GM19395 (cell line): Measurements from ENCODE around the gene ADGRG7.
"Not testable (repeated sequence)": the region's sequence is repeated elsewhere in the genome, so short reads cannot be mapped to it uniquely, and the experiment has no call there.

Source experiments
- ATAC-seq: cut with Tn5 transposase; IDR thresholded peaks from one replicate; pipeline ENCODE4 v1.9.1; 2021; ENCODE audit warnings: mild to moderate bottlenecking, moderate library complexity; ENCODE audit not compliant: unreplicated experiment

The ADGRG7 gene, protein sequence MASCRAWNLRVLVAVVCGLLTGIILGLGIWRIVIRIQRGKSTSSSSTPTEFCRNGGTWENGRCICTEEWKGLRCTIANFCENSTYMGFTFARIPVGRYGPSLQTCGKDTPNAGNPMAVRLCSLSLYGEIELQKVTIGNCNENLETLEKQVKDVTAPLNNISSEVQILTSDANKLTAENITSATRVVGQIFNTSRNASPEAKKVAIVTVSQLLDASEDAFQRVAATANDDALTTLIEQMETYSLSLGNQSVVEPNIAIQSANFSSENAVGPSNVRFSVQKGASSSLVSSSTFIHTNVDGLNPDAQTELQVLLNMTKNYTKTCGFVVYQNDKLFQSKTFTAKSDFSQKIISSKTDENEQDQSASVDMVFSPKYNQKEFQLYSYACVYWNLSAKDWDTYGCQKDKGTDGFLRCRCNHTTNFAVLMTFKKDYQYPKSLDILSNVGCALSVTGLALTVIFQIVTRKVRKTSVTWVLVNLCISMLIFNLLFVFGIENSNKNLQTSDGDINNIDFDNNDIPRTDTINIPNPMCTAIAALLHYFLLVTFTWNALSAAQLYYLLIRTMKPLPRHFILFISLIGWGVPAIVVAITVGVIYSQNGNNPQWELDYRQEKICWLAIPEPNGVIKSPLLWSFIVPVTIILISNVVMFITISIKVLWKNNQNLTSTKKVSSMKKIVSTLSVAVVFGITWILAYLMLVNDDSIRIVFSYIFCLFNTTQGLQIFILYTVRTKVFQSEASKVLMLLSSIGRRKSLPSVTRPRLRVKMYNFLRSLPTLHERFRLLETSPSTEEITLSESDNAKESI

DNA sequence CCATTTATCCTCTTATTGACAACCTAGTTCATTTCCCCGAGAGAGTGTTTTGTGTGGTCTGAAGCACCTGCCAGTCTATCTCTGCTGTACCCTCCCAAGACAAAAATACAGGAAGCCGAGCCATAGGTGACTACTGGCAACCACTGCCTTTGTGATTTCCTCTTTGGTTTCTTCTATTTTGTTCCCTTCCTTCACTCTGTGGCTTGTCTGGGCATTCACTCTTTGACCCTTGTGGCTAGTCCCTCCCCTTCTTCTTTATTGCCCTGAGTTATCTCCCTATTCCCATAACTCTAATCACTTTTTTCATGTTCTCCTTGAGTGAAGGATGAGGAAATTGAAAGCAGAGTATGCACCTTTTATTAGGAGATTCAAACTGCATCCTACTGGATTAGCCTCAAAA, at the start of gene ADGRG7:
Gene ADGRG7, plus strand, starts transcription at position 297 of the 400 bp plus-strand sequence. CDS start 256 bp downstream, outside the sequence.
- ATAC-seq, result no peak

DNA sequence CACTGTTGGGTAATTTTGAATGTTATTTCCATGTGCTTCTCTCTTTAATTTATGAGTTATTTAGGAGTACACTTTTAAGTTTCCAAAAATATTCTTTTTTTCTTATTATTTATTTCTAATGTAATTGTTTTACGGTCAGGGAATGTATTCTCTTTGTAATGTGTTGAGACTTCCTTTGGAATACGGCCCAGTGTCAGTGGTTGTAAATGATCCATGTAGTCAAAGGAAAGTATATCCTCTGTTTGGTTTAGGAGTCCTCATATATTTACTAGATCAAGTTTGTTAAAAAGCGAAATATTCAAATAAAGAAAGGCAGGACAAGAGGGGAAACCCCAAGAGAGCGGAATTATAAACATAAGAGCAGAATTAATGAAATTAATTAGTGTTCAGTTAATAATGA, 49.0 kb upstream of the ADGRG7 start:
- ATAC-seq, result no peak

DNA sequence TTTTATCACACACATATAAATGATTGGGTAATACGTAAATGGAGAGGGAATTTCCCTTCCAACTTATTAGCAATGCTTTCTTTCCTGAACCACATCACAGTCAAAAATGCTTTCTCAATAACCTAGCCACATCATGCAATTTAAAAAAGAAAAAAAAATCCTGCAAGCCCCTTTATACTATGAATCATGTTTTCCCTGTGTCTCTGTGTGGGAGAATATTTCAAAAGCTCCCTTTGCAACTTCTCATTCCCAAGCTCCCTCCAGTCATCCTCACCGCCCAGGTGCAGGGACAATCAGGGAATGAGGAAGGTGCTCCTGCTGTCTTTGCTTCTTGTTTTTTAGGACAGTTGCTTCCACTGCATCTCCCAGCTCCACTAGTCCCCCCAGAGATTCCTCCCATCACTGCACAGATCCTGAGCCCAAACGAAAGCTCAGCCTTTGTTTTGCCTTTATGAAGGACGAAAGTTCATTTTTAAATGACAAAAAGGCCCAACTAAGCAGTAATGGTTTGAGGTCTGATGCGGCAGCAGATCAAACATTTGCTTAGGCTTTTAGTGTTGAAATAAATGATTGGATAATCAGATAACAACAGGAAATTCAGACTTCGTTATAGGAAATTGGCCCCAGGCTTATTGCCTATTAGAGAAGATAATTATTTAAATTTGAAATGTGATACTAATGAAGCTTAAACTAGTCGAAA, 47.8 kb upstream of the ADGRG7 start:
- ATAC-seq, result no peak

DNA sequence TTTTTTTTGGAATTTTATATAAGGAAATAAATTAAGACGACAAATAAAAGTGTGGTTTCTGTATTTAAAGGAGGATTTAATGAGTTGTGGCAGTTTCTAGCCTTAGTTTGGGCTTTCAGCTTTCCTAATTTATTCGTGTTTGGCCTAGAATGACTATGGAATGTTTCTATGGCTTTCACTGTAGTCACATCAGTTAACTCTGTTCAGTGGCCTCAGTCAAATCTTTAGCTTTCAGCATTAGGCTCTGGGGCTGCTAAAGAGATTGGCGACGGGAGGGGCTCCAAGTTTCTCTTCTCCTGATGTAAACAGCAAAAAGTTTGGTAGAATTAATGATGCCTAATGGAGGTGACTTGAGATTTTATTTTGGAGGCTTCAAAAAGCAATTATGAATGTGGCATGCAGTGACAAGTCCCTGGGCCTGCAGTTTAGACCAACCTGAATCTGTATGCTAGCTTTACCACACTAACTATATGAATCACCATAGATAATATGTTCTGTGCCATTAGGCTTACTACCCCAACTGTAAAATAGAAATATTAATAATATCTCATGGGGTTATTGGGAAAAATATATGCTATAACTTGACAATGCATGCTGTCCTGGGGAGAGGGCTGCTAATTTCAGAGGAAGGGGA, 47.1 kb upstream of the ADGRG7 start:
- no peak for ATAC-seq

DNA sequence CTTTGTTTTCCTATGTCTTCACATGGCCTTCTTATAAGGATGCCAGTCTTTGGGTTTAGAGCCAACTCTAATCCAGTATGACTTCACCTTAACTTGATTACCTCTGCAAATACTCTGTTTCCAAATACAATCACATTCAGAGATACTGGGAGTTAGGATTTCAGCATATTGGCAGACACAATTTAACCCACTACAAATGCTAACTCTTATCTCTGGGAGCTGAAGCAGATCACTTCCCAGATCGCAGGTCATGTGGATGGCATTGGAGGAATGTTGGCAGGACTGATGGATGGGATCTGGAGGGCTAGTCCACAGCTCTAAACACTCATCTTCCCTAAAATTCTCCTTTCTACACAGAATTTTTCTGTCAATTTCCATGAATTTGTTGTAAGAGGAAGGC, 46.2 kb upstream of the ADGRG7 start:
- ATAC-seq, result no peak

DNA sequence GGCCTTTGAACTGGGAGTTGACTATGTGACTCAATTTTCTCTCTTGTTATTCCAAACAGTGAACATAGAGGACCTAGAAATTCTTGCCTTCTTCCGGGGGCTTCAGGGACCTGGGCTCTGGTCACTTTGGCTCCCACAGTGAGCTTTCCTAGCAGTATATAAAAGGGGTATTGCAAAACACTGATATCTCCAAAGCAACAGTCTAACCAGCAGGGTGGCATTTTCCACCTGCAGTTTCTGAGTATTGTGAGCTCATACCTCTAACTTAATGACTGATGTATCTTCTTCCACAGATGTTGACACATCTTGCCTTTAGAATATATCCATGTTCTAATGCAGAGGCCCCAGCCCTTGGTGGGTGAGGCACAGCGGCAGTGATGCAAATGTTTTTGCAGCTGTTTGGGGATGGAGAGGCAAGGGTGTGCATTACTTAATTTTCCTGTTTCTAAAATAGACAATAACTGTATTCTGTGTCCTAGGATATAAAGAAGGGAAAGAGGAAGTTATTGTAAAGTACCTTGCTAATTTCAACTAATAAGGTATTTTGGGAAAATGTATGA, 45.7 kb upstream of the ADGRG7 start:
- ATAC-seq, result no peak

DNA sequence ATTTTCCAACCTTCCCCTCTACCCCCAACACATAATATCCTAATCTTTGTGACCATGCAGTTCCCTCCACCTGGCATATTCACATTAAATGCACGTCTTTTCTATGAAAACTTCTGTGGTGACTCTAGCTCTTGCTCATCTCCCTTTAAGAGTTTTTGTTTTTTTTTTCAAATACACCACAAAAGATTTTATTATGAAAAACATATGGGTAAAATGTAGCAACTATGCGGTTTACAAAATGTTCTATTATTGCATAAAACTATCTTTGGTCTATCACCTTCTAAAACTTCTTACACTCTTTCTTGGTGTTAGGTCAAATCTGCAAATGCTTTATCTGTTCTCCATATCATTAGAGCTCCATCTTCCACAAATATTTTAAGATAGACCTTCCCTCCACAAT, 38.6 kb upstream of the ADGRG7 start:
- ATAC-seq, result no peak

DNA sequence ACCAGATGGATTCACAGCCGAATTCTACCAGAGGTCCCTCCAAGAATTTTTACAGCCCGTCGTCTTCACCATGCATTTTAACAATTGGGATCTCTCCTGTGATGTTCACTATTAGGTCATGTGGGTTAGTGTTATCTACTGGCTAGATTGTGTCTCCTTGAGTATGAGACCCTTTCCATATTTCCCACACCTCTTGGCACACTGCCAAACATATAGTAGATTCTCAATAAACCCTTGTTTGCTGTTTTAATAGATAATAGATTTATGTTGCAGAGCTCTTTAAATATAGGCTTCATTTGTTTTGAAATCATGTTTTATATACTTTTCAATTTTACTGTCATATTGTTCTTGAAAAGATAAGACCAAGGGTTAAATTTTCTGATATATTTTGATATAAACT, 34.9 kb upstream of the ADGRG7 start:
- no peak for ATAC-seq

DNA sequence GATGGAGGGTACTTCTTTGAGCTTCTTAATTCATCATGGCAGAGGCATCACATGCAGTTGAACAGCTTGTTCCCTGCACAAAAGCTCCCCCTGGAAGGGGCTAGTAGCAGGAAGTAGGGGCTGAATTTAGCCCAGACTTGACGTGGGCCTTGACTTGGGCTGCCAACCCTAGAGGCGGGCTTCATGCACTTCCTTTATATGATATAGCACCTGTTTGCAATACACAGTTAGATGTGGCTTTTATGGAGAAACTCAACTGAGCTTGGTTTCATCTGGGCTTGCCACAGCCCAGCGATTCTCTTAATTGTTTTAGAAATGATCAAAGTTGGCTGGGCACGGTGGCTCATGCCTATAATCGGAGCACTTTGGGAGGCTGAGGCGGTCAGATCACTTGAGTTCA, 33.7 kb upstream of the ADGRG7 start:
- ATAC-seq, result no peak

DNA sequence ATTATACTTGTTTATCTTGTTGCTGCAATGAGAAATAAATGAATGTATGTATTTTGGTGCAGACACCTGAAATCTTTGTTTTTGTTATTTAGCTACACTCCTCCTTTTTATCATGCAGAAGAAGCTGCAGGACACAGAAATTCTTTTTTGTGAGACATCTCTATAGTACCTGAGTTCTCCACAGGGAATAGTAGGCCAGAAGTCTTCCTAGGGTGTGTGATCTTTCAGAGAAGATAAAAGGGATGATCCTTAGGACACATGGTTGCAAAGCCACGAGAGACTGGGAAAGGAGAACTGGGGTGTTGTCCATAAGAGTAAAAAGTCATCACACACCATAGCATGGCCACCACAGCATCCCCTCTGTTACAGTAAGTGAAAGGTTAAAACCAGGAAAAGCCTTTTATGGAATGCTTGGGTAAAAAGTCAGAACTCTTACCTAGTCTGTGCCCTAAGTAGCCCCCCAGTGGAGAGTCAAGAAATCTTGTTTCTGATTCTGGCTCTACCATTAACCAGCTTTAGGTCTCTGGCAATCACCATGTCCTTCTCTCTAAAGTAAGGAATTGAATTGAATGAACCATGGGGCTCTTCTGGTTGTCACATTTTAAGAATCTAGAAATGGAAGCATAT, 31.9 kb upstream of the ADGRG7 start:
- ATAC-seq, result no peak

DNA sequence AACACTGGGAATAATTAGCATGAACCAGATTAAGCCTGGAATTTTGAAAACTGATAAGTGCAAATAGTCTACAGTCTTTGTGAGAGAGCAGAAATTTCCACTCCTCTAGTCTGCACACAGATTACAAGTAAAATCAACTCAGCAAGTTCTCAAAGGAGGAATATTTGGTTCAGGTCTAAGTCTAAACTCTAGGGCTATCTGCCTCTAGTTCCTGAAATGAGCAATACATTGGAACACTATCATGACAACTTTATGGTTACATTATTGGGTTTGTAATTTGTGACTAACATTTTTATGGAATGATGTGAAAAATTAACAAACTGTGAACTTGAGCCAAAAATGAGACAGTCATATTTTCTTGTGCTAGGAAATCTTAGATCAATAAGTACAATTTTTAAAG, 30.8 kb upstream of the ADGRG7 start:
- ATAC-seq, result no peak

DNA sequence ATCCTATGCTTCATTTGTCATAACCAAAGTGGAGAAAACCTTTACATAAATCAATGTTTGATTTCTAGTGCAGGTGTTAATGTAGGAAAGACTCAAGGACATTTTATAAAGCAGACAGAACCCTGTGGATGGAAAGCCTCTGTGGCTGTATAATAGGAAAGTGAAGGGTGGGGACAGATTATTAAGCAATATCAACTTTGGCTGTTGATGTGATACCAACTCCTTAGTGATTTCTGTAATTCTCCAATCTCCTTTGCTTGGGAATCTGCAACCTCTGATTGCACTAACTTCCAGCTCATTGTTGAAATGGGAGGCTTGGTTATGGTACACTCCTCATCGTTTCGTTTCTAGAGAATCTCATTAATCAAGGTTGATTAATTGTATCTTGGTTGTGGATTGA, 29.3 kb upstream of the ADGRG7 start:
- ATAC-seq, result no peak

DNA sequence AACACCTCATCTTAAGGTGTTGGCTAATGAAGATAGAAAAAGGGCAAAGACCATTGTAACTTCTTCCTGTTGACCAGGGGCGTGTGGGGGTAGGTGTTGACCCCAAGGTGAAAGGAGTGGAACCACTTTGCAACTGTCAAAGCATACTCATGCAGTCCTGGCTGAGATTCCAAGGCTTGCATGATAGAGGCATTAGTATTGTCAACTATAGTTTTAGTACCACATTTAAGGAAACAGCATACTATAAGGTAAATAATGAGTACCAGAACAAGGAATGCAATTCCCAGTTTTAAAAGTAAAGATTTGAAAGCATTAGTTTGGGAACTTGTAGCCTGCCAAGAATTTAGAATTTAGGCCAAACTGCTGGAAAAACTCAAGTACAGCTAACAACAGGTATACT, 27.8 kb upstream of the ADGRG7 start:
- no peak for ATAC-seq

DNA sequence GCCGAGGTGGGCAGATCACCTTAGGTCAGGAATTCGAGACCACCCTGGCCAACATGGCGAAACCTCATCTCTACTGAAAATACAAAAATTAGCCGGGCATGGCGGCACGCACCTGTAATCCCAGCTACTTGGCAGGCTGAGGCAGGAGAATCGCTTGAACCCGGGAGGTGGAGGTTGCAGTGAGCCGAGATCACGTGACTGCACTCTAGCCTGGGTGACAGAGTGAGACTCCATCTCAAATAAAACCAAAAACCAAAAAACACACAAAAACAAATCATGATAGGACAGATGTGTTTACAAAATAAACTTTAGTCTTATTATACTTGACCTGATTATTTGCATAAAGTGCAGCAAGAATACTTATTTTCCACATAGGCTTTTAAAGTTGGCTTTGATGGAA, 27.2 kb upstream of the ADGRG7 start:
- not testable (repeated sequence) for ATAC-seq

DNA sequence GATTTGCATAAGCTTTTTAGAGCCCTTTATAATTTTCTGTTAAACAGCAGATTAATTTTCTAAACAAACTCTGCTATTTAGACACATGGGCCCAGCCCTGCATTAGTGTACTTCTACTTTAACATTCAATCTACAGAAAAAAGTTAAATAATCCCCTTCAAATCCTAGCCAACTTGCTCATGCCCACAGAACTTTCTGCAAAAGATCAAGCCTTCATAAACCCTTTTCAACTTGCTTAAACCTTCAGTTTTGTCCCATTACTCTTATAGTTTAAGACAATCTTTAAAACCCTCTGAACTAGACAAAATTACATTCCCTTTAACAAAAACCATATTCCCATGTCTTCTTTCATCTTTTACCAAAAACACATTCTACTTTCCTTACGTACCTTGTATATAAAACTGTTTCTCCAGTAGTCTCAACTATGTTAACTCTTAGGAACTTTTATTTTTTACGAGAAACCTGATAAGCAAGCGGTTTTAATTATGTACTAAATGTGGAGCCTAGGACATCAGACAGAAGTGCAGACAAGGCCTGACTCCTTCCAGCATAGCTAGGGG, 25.2 kb upstream of the ADGRG7 start:
- no peak for ATAC-seq

DNA sequence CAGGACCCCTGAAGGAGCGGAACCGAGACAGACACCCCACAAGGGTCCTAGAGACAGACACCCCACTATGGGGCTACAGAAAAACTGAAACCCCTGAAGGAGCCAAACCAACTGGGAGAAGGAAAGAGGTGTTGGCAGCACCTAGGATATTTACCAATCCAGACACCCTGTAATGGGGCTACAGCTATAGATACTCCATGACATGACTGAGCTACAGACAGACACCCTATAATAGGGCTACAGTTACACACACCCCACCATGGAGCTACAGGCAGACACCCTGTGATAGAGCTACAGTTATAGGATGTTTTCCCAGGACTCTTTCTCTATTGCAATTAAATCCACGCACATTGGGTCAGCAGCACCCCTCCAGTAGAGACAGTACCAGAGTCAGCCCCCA, 22.6 kb upstream of the ADGRG7 start:
- no peak for ATAC-seq

DNA sequence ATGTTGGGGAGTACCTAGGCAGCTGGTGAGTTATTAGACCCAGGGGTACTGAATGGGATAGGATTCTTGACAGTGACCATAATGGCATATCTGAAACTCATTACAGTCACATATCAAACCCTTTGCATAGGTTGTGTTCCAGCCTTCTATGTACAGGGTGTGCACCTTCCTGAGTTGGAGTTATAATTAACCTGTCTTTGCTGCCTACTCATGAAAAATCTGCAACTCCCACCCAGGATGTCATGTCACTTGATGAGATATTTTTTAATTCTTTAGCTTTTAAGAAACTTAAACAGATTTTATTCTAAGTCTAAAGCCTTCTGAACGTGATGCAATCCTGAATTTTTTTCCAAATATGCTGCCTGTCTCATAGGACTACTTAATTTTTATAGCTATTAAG, 21.1 kb upstream of the ADGRG7 start:
- ATAC-seq, result no peak

DNA sequence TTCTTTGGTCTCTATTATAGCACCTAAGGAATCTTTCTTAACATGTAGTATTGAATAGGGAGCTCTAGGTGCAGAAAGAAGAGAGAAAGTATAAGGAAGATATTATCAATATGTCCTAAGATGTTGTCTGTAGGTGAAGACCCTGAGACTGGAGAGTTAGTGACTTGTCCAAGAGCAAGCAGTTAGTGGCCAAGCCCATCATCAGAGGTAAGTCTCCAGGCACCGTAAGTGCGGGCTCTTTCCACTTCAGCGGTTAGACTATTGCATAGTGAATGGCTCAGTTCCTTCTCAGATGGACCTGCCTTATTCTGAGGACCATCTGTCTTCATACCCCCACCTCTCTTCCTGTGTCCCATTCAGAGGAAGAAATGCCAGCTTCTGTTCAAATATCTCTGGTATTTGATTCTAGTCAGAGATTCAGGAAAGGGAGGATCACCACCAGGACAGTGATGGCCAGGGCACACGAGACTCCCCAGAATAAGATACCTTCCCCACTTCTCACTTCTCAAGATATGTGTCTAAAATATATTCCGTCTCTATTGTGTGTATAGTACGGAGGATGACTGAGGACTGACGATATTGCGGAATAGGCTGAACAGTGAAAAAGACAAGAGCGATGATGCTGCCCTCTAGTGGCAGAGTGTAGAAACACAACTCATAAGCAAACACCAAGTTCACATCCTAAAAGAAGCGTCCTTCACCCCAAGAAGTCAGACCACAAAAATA, 19.1 kb upstream of the ADGRG7 start:
- ATAC-seq, result peak; percentile 90

DNA sequence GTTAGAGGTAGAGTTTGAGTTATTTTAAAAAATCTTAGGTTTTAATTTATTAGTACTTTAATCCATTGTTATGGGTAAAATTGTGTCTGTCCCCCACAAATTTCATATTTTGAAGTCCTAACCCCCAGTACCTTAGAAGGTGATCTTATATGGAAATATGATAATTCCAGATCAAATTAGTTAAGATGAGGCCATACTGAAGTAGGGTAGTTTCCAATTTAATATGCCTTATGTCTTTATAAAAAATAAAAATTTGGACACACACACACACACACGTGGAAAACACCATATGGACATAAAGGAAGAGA, 18.6 kb upstream of the ADGRG7 start:
- ATAC-seq, result no peak

DNA sequence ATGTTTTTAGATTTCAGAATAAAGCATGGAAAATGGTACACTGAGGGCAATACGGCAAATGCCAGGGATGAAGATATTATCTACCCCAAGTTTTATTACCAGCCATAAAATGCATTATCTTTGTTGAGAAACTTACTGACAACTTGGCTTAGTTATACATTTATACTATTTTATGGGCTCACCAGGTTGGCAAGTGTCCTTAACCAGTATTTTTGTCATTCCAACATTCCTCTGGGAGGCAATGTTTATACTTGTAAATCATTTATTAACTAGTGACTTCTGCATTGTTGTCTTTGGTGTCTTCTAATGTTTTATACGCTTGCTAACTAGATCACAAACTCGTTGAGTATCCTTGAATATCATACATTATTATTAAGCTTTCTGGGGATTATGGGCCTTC, 18.0 kb upstream of the ADGRG7 start:
- no peak for ATAC-seq
